WTC11 (cell line): ENCODE data around the gene LIMS2.

Source experiments
- ATF2 ChIP-seq: sonication (generic); formaldehyde crosslinking; IDR thresholded peaks from 2 replicates; pipeline ENCODE4 v1.8.1; 2022; ENCODE audit warnings: low read depth, missing genetic modification reagents, borderline replicate concordance
- CREB1 ChIP-seq: sonication (generic); formaldehyde crosslinking; IDR thresholded peaks from 2 replicates; pipeline ENCODE4 v1.8.0; 2023; ENCODE audit warnings: mild to moderate bottlenecking, missing genetic modification reagents
- CTCF ChIP-seq: fragments of 200-600 bp; IDR thresholded peaks from 2 replicates; pipeline ENCODE4 v1.8.0; 2022; ENCODE audit warnings: antibody characterized with exemption
- FOXP4 ChIP-seq: sonication (generic); formaldehyde crosslinking; IDR thresholded peaks from 2 replicates; pipeline ENCODE4 v1.8.0; 2022; ENCODE audit warnings: mild to moderate bottlenecking, missing genetic modification reagents
- JAZF1 ChIP-seq: fragments of 250-450 bp; sonication (Bioruptor Pico); IDR thresholded peaks from 2 replicates; pipeline ENCODE4 v1.9.0; 2021; ENCODE audit warnings: moderate library complexity, mild to moderate bottlenecking, inconsistent platforms
- JUN ChIP-seq: sonication (generic); formaldehyde crosslinking; IDR thresholded peaks from 2 replicates; pipeline ENCODE4 v1.8.0; 2023; ENCODE audit warnings: mild to moderate bottlenecking, missing genetic modification reagents
- MAX ChIP-seq: sonication (generic); formaldehyde crosslinking; IDR thresholded peaks from 2 replicates; pipeline ENCODE4 v1.8.0; 2022; ENCODE audit warnings: mild to moderate bottlenecking, missing genetic modification reagents
- NR1H2 ChIP-seq: sonication (generic); formaldehyde crosslinking; IDR thresholded peaks from 2 replicates; pipeline ENCODE4 v1.9.0; 2021; ENCODE audit warnings: mild to moderate bottlenecking, moderate library complexity, missing genetic modification reagents
- PRDM15 ChIP-seq: sonication (generic); formaldehyde crosslinking; IDR thresholded peaks from 2 replicates; pipeline ENCODE4 v1.8.0; 2022; ENCODE audit warnings: missing genetic modification reagents
- TCF7 ChIP-seq: sonication (generic); formaldehyde crosslinking; IDR thresholded peaks from 2 replicates; pipeline ENCODE4 v1.8.0; 2022; ENCODE audit warnings: mild to moderate bottlenecking, low read depth, missing genetic modification reagents, moderate library complexity
- USF2 ChIP-seq: sonication (generic); formaldehyde crosslinking; IDR thresholded peaks from 2 replicates; pipeline ENCODE4 v1.8.1; 2023; ENCODE audit warnings: mild to moderate bottlenecking, missing genetic modification reagents, moderate library complexity
- ZBTB43 ChIP-seq: sonication (generic); formaldehyde crosslinking; IDR thresholded peaks from 2 replicates; pipeline ENCODE4 v1.8.1; 2023; ENCODE audit warnings: mild to moderate bottlenecking, missing genetic modification reagents
- ZMAT4 ChIP-seq: fragments of 250-450 bp; sonication (Bioruptor Pico); IDR thresholded peaks from 2 replicates; pipeline ENCODE4 v1.9.0; 2021; ENCODE audit warnings: mild to moderate bottlenecking

- TF ChIP-seq NR1H2 (CRISPR knock-in tag) (no peak), USF2 (CRISPR knock-in tag) (no peak), CTCF (no peak), CREB1 (CRISPR knock-in tag) (no peak), TCF7 (CRISPR knock-in tag) (no peak), MAX (CRISPR knock-in tag) (no peak), JUN (CRISPR knock-in tag) (no peak), ATF2 (CRISPR knock-in tag) (no peak), ZBTB43 (CRISPR knock-in tag) (no peak), PRDM15 (CRISPR knock-in tag) (no peak), ZMAT4 (CRISPR knock-in tag) (no peak), JAZF1 (CRISPR knock-in tag) (no peak), FOXP4 (CRISPR knock-in tag) (no peak)
Observed at GRCh38 chr2:127678991-127679390, 3.7 kb upstream of the LIMS2 start.
